Activated CD8-positive, alpha-beta T cell treated with anti-CD3 and anti-CD28 coated beads for 36 hours (primary cell): ENCODE data around the gene BMP10. TPM values are rescaled to one million over a fixed set of nuclear protein-coding genes. Genes with fewer than 3 reads are reported as not detected.

Experiments
- ATAC-seq: fragments of 200-7000 bp; cut with Tn5 transposase; one replicate; pipeline ENCODE4 v1.10.0; 2021; ENCODE audit warnings: mild to moderate bottlenecking, moderate library complexity
- CTCF ChIA-PET: fragments of 350-600 bp; sonication (Branson Sonifier 250); formaldehyde crosslinking; loops from one replicate; lab custom pipeline; 2021; ENCODE audit warnings: antibody characterized with exemption; lab: Charles Lee
- POLR2A ChIA-PET: fragments of 350-600 bp; sonication (Branson Sonifier 250); formaldehyde crosslinking; loops from one replicate; lab custom pipeline; 2021; ENCODE audit warnings: antibody characterized with exemption; lab: Charles Lee
- DNase-seq: peaks from one replicate; pipeline ENCODE4 v3.0.0-alpha.2; 2020
- H3K27ac Mint-ChIP-seq: one replicate; pipeline ENCODE4 v1.8.0; 2021; ENCODE audit warnings: mild to moderate bottlenecking, mixed read lengths
- H3K27me3 Mint-ChIP-seq: one replicate; pipeline ENCODE4 v1.8.0; 2021; ENCODE audit warnings: mixed read lengths
- H3K36me3 Mint-ChIP-seq: one replicate; pipeline ENCODE4 v1.8.0; 2021; ENCODE audit warnings: low read depth, mixed read lengths
- H3K4me1 Mint-ChIP-seq: one replicate; pipeline ENCODE4 v1.8.0; 2021; ENCODE audit warnings: low read depth, mixed read lengths
- H3K4me3 Mint-ChIP-seq: one replicate; pipeline ENCODE4 v1.8.0; 2021; ENCODE audit warnings: mild to moderate bottlenecking, moderate library complexity, mixed read lengths
- H3K9me3 Mint-ChIP-seq: one replicate; pipeline ENCODE4 v1.8.0; 2021; ENCODE audit warnings: mixed read lengths
- intact Hi-C: fragments of 100-400 bp; cut with micrococcal nuclease; formaldehyde crosslinking; loops from one replicate; pipeline ENCODE4 v1.10.0; 2022
- total RNA-seq, 2 experiments: library from RNA; stranded (reverse); gene quantifications; one replicate each; pipeline ENCODE4 v1.2.3, GENCODE V29; 2021
- TF ChIP-seq, protein P1 (sequence below): fragments of 200-600 bp; IDR thresholded peaks from one replicate; pipeline ENCODE4 v1.8.0; 2022; ENCODE audit warnings: antibody characterized with exemption, mild to moderate bottlenecking

BMP10 gene
- total RNA-seq, 2 experiments from 2014 or later = not detected

DNA sequence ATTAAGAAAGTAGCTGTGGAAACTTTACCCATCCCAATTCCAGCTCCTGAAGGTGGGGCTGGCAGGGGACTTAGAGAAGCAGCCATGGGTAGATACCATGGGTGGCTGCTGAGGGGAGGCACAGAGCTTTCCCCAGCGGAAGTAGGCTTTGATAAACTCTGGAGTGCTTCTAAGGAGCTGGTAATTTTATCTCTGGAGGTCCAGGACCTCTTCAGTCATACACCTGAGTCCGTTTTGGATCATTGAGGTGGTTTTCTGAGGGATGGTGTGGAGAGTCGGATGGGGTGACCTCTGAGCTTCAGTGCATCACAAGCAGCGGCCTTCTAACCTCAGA, 36.7 kb upstream of the BMP10 start:
- peak overlapping the region; percentile 48 for H3K4me3 Mint-ChIP-seq
- no peaks in the 10 kb centered on the region for H3K27me3 Mint-ChIP-seq
- H3K4me1 Mint-ChIP-seq = peaks cover 35% of the 10 kb centered on the region
- ChIA-PET POLR2A (interaction anchor here (0.5 to 3.2 kb wide), 22 partner anchors 9 to 441 kb away, joined by 3 to 18 read pairs (median 4); partner anchors contain the start of genes APLF and FBXO48), CTCF (interaction anchor here (0.6 to 5.3 kb wide), 25 partner anchors 9 to 442 kb away, joined by 3 to 60 read pairs (median 6); partner anchors contain the start of genes APLF, ARHGAP25 and FBXO48)
- H3K36me3 Mint-ChIP-seq = no peaks in the 10 kb centered on the region
- intact Hi-C loops = loop anchor here (5.0 kb wide), 2 partner anchors 161 to 441 kb away; partner anchors contain the start of genes APLF and FBXO48
- TF ChIP-seq, protein P1, sequence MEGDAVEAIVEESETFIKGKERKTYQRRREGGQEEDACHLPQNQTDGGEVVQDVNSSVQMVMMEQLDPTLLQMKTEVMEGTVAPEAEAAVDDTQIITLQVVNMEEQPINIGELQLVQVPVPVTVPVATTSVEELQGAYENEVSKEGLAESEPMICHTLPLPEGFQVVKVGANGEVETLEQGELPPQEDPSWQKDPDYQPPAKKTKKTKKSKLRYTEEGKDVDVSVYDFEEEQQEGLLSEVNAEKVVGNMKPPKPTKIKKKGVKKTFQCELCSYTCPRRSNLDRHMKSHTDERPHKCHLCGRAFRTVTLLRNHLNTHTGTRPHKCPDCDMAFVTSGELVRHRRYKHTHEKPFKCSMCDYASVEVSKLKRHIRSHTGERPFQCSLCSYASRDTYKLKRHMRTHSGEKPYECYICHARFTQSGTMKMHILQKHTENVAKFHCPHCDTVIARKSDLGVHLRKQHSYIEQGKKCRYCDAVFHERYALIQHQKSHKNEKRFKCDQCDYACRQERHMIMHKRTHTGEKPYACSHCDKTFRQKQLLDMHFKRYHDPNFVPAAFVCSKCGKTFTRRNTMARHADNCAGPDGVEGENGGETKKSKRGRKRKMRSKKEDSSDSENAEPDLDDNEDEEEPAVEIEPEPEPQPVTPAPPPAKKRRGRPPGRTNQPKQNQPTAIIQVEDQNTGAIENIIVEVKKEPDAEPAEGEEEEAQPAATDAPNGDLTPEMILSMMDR = no peak
- H3K9me3 Mint-ChIP-seq = peaks cover 1% of the 10 kb centered on the region
- DNase-seq (no peak), ATAC-seq (peak; percentile 31)
- H3K27ac Mint-ChIP-seq = peak overlapping the region; percentile 94

DNA sequence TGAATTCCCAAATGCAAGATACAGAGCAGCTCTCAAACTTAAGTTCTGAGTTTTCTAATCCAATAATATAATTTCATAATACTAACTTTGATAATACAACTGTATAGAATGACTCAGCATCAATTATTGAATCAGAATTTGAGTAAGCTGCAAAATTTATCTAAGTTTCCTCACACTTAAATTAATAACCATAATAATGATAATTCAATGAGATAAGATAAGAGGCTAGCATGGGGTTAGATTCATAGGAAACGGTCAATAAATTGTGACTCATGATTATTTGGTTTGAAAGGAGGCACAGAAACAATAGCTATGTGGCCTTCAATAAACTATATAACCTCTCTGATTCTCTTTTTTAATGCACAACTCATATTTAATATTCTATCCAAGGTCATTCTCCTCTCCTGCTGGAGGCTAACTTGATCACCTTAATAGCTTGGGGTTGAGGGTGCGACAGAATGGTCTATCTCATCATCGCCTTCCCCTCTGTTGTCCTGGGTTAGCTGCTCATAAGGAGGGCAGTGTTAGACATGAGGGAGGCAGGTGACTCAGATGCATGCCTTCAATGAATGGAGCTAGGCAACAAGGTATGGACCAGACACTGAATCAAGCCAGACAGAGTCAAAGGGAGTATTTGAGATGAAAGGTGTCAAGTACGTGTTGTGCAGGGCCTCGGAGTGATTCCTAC, 36.2 kb upstream of the BMP10 start:
- POLR2A ChIA-PET = interaction anchor here (0.5 to 3.2 kb wide), 19 partner anchors 8 to 440 kb away, joined by 3 to 18 read pairs (median 4); partner anchors contain the start of genes APLF and FBXO48
- peak; percentile 21 for DNase-seq
- no peaks in the 10 kb centered on the region for H3K36me3 Mint-ChIP-seq
- H3K4me3 Mint-ChIP-seq = no peak overlapping the region
- peak overlapping the region; percentile 94 for H3K27ac Mint-ChIP-seq
- TF ChIP-seq, protein P1 = no peak
- H3K4me1 Mint-ChIP-seq = peaks cover 35% of the 10 kb centered on the region
- no peaks in the 10 kb centered on the region for H3K27me3 Mint-ChIP-seq
- CTCF ChIA-PET = interaction anchor here (0.6 to 5.3 kb wide), 25 partner anchors 8 to 442 kb away, joined by 3 to 60 read pairs (median 6); partner anchors contain the start of genes APLF, ARHGAP25 and FBXO48
- intact Hi-C loops = loop anchor here (5.0 kb wide), 2 partner anchors 160 to 440 kb away; partner anchors contain the start of genes APLF and FBXO48
- ATAC-seq = no peak
- H3K9me3 Mint-ChIP-seq = peaks cover 1% of the 10 kb centered on the region

DNA sequence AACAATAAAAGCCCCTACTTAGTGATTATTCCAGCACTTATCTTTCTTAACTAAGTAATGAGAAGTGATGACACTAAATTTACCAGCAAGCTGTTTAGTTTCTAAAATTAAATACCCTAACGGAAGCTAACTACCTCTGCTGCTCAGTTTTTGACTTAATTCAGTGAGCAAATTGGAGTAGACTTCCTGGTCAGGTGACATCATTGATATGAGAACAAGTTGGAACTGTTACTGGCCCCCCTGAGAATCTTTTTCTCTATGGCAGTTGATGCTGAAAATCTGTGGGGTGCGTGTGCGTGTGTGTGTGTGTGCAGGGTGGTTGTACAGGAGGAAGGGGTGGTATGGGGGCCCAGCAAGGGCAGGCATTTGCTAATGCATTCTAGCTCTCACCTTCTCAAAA, 35.5 kb upstream of the BMP10 start:
- H3K36me3 Mint-ChIP-seq = no peaks in the 10 kb centered on the region
- no peak for DNase-seq
- no peak overlapping the region for H3K4me3 Mint-ChIP-seq
- peaks cover 35% of the 10 kb centered on the region for H3K4me1 Mint-ChIP-seq
- H3K27me3 Mint-ChIP-seq = no peaks in the 10 kb centered on the region
- no peak for ATAC-seq
- H3K9me3 Mint-ChIP-seq = peaks cover 3% of the 10 kb centered on the region
- intact Hi-C loops = loop anchor here (5.0 kb wide), 2 partner anchors 159 to 439 kb away; partner anchors contain the start of genes APLF and FBXO48
- peak overlapping the region; percentile 64 for H3K27ac Mint-ChIP-seq
- CTCF ChIA-PET = interaction anchor here (1.0 to 5.3 kb wide), 13 partner anchors 19 to 441 kb away, joined by 3 to 60 read pairs (median 14); partner anchors contain the start of genes APLF and FBXO48
- TF ChIP-seq, protein P1 = no peak
- POLR2A ChIA-PET = interaction anchor here (0.9 to 2.1 kb wide), 2 partner anchors 68 to 168 kb away, joined by 3 to 8 read pairs; no protein-coding TSS in a partner anchor

DNA sequence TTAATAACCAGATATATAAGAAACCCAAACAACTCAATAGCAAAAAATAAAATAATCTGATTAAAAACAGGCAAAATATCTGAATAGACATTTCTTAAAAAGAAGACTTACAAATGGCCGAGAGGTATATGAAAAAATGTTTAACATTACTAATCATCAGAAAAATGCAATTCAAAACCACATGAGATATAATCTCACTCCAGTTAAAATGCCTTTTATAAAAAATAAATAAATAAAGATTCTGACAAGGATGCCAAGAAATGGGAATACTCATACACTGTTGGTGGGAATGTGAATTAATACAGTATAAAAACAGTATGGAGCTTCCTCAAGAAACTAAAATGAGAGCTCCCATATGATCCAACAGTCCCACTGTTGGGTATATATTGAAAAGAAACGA, 33.9 kb upstream of the BMP10 start:
- POLR2A ChIA-PET = no interaction called here
- ATAC-seq (no peak), DNase-seq (no peak)
- Mint-ChIP-seq H3K27me3 (no peaks in the 10 kb centered on the region), H3K36me3 (no peaks in the 10 kb centered on the region), H3K4me3 (no peak overlapping the region), H3K9me3 (peaks cover 10% of the 10 kb centered on the region), H3K27ac (no peak overlapping the region), H3K4me1 (peaks cover 31% of the 10 kb centered on the region)
- intact Hi-C loops = loop anchor here (5.0 kb wide), 2 partner anchors 158 to 438 kb away; partner anchors contain the start of genes APLF and FBXO48
- CTCF ChIA-PET = interaction anchor here (2.3 kb wide), 1 partner anchor 20 kb away, joined by 8 read pairs; no protein-coding TSS in a partner anchor
- TF ChIP-seq, protein P1 = no peak
